ENCODE data around the gene LYZL6. TPM values are rescaled to one million over a fixed set of nuclear protein-coding genes. Genes with fewer than 3 reads are reported as not detected.

LYZL6 gene
- total RNA-seq, 1 donor from 2014 or later, result not detected

DNA sequence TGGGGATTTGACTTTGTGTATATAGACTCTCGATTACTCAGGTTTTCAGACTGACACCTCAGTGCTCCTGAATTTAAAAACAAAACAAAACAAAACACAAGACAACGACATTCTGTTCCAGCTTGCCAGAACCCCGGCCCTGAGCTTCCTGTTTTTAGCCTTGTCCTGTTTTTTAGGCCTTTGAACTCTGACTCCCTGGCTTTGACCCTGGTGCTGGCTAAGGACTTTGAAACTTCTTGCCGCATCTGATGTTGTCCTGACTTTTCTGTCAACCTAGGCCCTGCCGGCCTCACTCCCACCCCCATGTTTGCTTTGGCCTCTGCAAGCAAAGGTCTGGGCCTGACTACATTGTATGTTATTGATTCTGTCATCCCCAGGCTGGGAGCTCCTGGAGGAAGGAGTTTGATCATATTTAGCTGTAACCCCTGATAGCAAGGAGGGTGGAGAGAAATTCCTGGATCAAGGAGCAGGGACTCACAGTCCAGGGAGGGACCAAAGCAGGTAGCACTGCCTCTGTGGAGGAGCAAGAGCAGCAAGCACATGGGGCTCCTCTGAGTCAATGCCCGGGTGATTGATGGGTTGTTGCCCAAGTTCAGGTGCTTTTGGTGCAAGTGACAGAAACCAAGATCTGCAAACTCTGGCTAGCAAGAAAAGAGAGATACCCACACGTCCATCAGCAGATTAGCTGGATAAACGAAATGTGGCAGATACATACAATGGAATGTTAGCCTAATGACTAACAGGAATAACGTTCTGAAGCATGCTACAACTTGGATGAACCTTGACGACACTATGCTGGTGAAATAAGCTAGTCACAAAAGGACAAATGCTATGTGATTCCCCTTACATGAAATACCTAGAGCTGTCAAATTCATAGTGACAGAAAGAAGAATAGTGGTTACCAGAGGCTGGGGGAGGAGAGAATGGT is 30.1 kb upstream of the LYZL6 start:
- Mint-ChIP-seq H3K36me3 (ENCODE audit: insufficient read depth) (peaks cover 3% of the 10 kb centered on the region), H3K9me3 (ENCODE audit: low read depth) (peaks cover 4% of the 10 kb centered on the region), H3K4me1 (ENCODE audit: low read depth) (peaks cover 50% of the 10 kb centered on the region), H3K27me3 (no peaks in the 10 kb centered on the region), H3K27ac (peak overlapping the region; percentile 89), H3K4me3 (ENCODE audit: low read depth) (peak overlapping the region; percentile 30)
- DNase-seq (ENCODE audit: low spot score, unreplicated experiment), result peak; percentile 49
- TF ChIP-seq, protein P1, sequence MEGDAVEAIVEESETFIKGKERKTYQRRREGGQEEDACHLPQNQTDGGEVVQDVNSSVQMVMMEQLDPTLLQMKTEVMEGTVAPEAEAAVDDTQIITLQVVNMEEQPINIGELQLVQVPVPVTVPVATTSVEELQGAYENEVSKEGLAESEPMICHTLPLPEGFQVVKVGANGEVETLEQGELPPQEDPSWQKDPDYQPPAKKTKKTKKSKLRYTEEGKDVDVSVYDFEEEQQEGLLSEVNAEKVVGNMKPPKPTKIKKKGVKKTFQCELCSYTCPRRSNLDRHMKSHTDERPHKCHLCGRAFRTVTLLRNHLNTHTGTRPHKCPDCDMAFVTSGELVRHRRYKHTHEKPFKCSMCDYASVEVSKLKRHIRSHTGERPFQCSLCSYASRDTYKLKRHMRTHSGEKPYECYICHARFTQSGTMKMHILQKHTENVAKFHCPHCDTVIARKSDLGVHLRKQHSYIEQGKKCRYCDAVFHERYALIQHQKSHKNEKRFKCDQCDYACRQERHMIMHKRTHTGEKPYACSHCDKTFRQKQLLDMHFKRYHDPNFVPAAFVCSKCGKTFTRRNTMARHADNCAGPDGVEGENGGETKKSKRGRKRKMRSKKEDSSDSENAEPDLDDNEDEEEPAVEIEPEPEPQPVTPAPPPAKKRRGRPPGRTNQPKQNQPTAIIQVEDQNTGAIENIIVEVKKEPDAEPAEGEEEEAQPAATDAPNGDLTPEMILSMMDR (IDR thresholded peaks at IDR 0.05; ENCODE audit: unreplicated experiment), result no peak

DNA sequence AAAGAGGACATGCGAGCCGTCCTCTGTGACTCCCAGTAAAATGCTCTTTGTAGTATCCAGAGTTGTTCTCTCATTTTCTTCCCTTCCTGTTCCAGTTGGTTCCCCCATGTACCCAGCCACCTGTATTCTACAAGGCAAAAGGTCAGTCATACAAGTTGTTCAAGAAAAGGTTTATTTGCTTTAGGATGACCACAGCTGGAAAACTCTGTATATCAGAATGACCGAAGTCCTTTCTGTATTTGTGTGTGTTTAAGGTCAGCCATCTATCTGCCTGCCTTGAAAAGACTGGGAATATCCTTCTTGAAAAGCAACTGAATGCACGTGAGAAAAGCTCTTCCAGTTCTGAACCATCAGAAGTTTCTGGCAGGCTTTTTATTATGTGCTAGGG is 29.4 kb upstream of the LYZL6 start:
- DNase-seq (ENCODE audit: low spot score, unreplicated experiment), result no peak
- TF ChIP-seq, protein P1 (IDR thresholded peaks at IDR 0.05; ENCODE audit: unreplicated experiment), result no peak
- H3K27ac Mint-ChIP-seq, result peak overlapping the region; percentile 89
- H3K36me3 Mint-ChIP-seq (ENCODE audit: insufficient read depth), result peaks cover 3% of the 10 kb centered on the region
- peaks cover 4% of the 10 kb centered on the region for H3K9me3 Mint-ChIP-seq (ENCODE audit: low read depth)
- peaks cover 50% of the 10 kb centered on the region for H3K4me1 Mint-ChIP-seq (ENCODE audit: low read depth)
- H3K4me3 Mint-ChIP-seq (ENCODE audit: low read depth), result peak overlapping the region; percentile 15
- H3K27me3 Mint-ChIP-seq, result no peaks in the 10 kb centered on the region

DNA sequence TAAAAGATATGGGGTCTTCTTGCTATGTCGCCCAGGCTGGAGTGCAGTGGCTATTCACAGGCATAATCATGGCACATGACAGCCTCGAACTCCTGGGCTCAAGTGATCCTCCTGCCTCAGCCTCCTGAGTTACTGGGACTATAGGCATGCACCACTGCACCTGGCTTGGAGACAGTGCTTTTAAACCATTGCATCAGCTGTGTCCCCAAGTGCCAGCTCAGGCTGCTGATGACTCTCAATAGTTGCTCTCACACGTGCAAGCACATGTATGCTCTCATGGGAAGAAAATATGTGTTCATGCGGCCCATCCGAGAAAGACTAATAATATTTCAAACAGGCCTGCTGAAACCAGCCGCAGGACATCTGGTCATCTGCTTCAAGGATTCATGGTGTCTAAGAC is 29.0 kb upstream of the LYZL6 start:
- no peak for DNase-seq (ENCODE audit: low spot score, unreplicated experiment)
- Mint-ChIP-seq H3K36me3 (ENCODE audit: insufficient read depth) (peaks cover 3% of the 10 kb centered on the region), H3K27me3 (no peaks in the 10 kb centered on the region), H3K9me3 (ENCODE audit: low read depth) (peaks cover 4% of the 10 kb centered on the region), H3K27ac (peak overlapping the region; percentile 89), H3K4me1 (ENCODE audit: low read depth) (peaks cover 50% of the 10 kb centered on the region), H3K4me3 (ENCODE audit: low read depth) (no peak overlapping the region)
- TF ChIP-seq, protein P1 (IDR thresholded peaks at IDR 0.05; ENCODE audit: unreplicated experiment), result no peak

GRCh38 chr17:35972066-35972465 is 28.6 kb upstream of the LYZL6 start:
- Mint-ChIP-seq H3K9me3 (ENCODE audit: low read depth) (peaks cover 4% of the 10 kb centered on the region), H3K36me3 (ENCODE audit: insufficient read depth) (peaks cover 3% of the 10 kb centered on the region), H3K4me3 (ENCODE audit: low read depth) (no peak overlapping the region), H3K27ac (peak overlapping the region; percentile 45), H3K4me1 (ENCODE audit: low read depth) (peaks cover 50% of the 10 kb centered on the region), H3K27me3 (no peaks in the 10 kb centered on the region)
- DNase-seq (ENCODE audit: low spot score, unreplicated experiment), result no peak
- TF ChIP-seq, protein P1 (IDR thresholded peaks at IDR 0.05; ENCODE audit: unreplicated experiment), result no peak

- Mint-ChIP-seq H3K27ac (peak overlapping the region; percentile 34), H3K36me3 (ENCODE audit: insufficient read depth) (no peaks in the 10 kb centered on the region), H3K4me3 (ENCODE audit: low read depth) (no peak overlapping the region), H3K27me3 (no peaks in the 10 kb centered on the region), H3K4me1 (ENCODE audit: low read depth) (peaks cover 50% of the 10 kb centered on the region), H3K9me3 (ENCODE audit: low read depth) (no peaks in the 10 kb centered on the region)
- peak; percentile 77 for DNase-seq (ENCODE audit: low spot score, unreplicated experiment)
- TF ChIP-seq, protein P1 (IDR thresholded peaks at IDR 0.05; ENCODE audit: unreplicated experiment), result peak; percentile 88
These were observed 26.3 kb upstream of the LYZL6 start for GRCh38 chr17:35969558-35970380.

Measured in progenitor cell of endocrine pancreas (in vitro differentiated cells).